GM12875 (cell line): ENCODE results near the gene SOBP.

Experiments
- H3K4me3 ChIP-seq: one replicate; pipeline ENCODE4 v1.5.1; 2011; ENCODE audit warnings: low read depth, low read length, control low read depth
- CTCF ChIP-seq: IDR thresholded peaks from 2 replicates; pipeline ENCODE4 v1.5.1; 2011; ENCODE audit warnings: low read depth, mild to moderate bottlenecking, control low read depth, inconsistent platforms, low read length, moderate library complexity, borderline replicate concordance; ENCODE audit not compliant: insufficient read depth

The SOBP gene

GRCh38 chr6:107657755-107658461 is 168.0 kb downstream of the SOBP start:
- H3K4me3 ChIP-seq: peak overlapping the region; percentile 49

GRCh38 chr6:107658920-107659865 is 169.3 kb downstream of the SOBP start:
- no peak for TF ChIP-seq CTCF
- peak overlapping the region; percentile 49 for H3K4me3 ChIP-seq

More at GRCh38 chr6:107657755-107658461, 168.0 kb downstream of the SOBP start:
- TF ChIP-seq CTCF: peak; percentile 40; the same call in 1 of the 2 replicates

GRCh38 chr6:107660839-107661238 is 170.9 kb downstream of the SOBP start:
- H3K4me3 ChIP-seq: no peak overlapping the region
- no peak for TF ChIP-seq CTCF

GRCh38 chr6:107661291-107661690 is 171.4 kb downstream of the SOBP start:
- no peak overlapping the region for H3K4me3 ChIP-seq
- no peak for TF ChIP-seq CTCF

- H3K4me3 ChIP-seq: no peak overlapping the region
- no peak for TF ChIP-seq CTCF
Measured at GRCh38 chr6:107662333-107662732, 172.4 kb downstream of the SOBP start.

GRCh38 chr6:107663308-107663707 is 173.4 kb downstream of the SOBP start:
- no peak overlapping the region for H3K4me3 ChIP-seq
- no peak for TF ChIP-seq CTCF

- no peak for TF ChIP-seq CTCF
- H3K4me3 ChIP-seq: no peak overlapping the region
Measured at GRCh38 chr6:107665382-107665781, 175.5 kb downstream of the SOBP start.
